Astrocyte (in vitro differentiated cells and primary cell): ENCODE data around the gene CDC6. TPM values are rescaled to one million over a fixed set of nuclear protein-coding genes. Genes with fewer than 3 reads are reported as not detected.

Experiments used
- DNase-seq: peaks from one replicate; pipeline ENCODE4 v3.0.0-alpha.2; 2010; ENCODE audit warnings: low read depth
- FAIRE-seq: peaks from 2 replicates; lab custom pipeline; 2011; peaks lifted over from hg19 to GRCh38; lab: Jason Lieb, UNC
- H2AFZ ChIP-seq: 2 replicates; pipeline ENCODE4 v1.6.0; 2012; ENCODE audit warnings: low read depth, low read length, inconsistent platforms
- H3K27ac ChIP-seq: 2 replicates; pipeline ENCODE4 v1.5.1; 2011; ENCODE audit warnings: low read depth, low read length, inconsistent platforms
- H3K27me3 ChIP-seq: 2 replicates; pipeline ENCODE4 v1.6.0; 2011; ENCODE audit warnings: low read length, inconsistent platforms; ENCODE audit not compliant: insufficient read depth
- H3K36me3 ChIP-seq: 2 replicates; pipeline ENCODE4 v1.5.1; 2011; ENCODE audit warnings: low read length, inconsistent platforms; ENCODE audit not compliant: insufficient read depth
- H3K4me1 ChIP-seq: 2 replicates; pipeline ENCODE4 v1.5.1; 2011; ENCODE audit warnings: low read length, inconsistent platforms; ENCODE audit not compliant: insufficient read depth
- H3K4me2 ChIP-seq: 2 replicates; pipeline ENCODE4 v1.6.0; 2012; ENCODE audit warnings: low read length, inconsistent platforms
- H3K4me3 ChIP-seq: 2 replicates; pipeline ENCODE4 v1.5.1; 2011; ENCODE audit warnings: low read depth, mild to moderate bottlenecking, low read length, inconsistent platforms; ENCODE audit not compliant: insufficient read depth
- H3K79me2 ChIP-seq: 2 replicates; pipeline ENCODE4 v1.6.0; 2012; ENCODE audit warnings: mild to moderate bottlenecking, low read length, inconsistent platforms; ENCODE audit not compliant: insufficient read depth
- H3K9ac ChIP-seq: 2 replicates; pipeline ENCODE4 v1.6.0; 2012; ENCODE audit warnings: mild to moderate bottlenecking, low read length, inconsistent platforms
- H3K9me3 ChIP-seq: 2 replicates; pipeline ENCODE4 v1.5.1; 2012; ENCODE audit warnings: low read depth, mild to moderate bottlenecking, low read length, inconsistent platforms; ENCODE audit not compliant: insufficient read depth
- H4K20me1 ChIP-seq: 2 replicates; pipeline ENCODE4 v1.6.0; 2012; ENCODE audit warnings: low read length, inconsistent platforms; ENCODE audit not compliant: insufficient read depth
- H3K27ac Mint-ChIP-seq: one replicate; pipeline ENCODE4 v1.8.0; 2021; ENCODE audit warnings: mild to moderate bottlenecking, mixed read lengths; ENCODE audit not compliant: unreplicated experiment
- H3K27me3 Mint-ChIP-seq: one replicate; pipeline ENCODE4 v1.8.0; 2021; ENCODE audit warnings: low read depth, mixed read lengths; ENCODE audit not compliant: unreplicated experiment
- H3K36me3 Mint-ChIP-seq: one replicate; pipeline ENCODE4 v1.8.0; 2021; ENCODE audit warnings: low read depth, mixed read lengths; ENCODE audit not compliant: unreplicated experiment
- H3K4me1 Mint-ChIP-seq: one replicate; pipeline ENCODE4 v1.8.0; 2021; ENCODE audit warnings: low read depth, mixed read lengths; ENCODE audit not compliant: unreplicated experiment
- H3K4me3 Mint-ChIP-seq: one replicate; pipeline ENCODE4 v1.8.0; 2021; ENCODE audit warnings: mild to moderate bottlenecking, moderate library complexity, mixed read lengths; ENCODE audit not compliant: unreplicated experiment
- H3K9me3 Mint-ChIP-seq: one replicate; pipeline ENCODE4 v1.8.0; 2021; ENCODE audit warnings: mild to moderate bottlenecking, mixed read lengths; ENCODE audit not compliant: unreplicated experiment
- CTCF ChIP-seq: IDR thresholded peaks from 2 replicates; pipeline ENCODE4 v1.5.1; 2011; ENCODE audit warnings: low read depth, mild to moderate bottlenecking, inconsistent platforms, low read length, moderate library complexity; ENCODE audit not compliant: insufficient read depth
- EZH2 ChIP-seq: IDR thresholded peaks from 2 replicates; pipeline ENCODE4 v1.6.1; 2012; ENCODE audit warnings: mild to moderate bottlenecking, low read length, inconsistent platforms; ENCODE audit not compliant: insufficient read depth
- total RNA-seq: library from RNA; stranded (reverse); gene quantifications from 2 replicates; pipeline ENCODE4 v1.2.1, GENCODE V29; 2021

CDC6 gene
- total RNA-seq, 1 donor from 2014 or later, result 14.4 TPM

DNA sequence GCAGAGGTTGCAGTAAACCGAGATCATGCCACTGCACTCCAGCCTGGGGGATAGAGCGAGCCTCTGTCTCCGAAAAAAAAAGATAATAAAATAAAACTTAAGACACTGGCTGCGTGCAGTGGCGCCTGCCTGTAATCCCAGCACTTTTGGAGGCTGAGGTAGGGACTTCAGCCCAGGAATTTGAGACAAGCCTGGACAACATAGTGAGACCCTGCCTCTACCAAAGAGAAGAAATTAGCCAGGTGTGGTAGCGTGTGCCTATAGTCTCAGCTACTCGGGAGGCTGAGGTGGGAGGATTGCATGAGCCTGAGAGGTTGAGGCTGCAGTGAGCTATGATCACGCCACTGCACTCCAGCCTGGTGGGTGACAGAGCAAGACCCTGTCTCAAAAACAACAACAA, 47.9 kb downstream of the CDC6 start:
- DNase-seq, result no peak
- Histone ChIP-seq H3K27me3 (no peaks in the 10 kb centered on the region), H3K27ac (no peak overlapping the region), H3K4me1 (peaks cover 25% of the 10 kb centered on the region), H2AFZ (no peak overlapping the region), H3K9ac (no peak overlapping the region), H3K36me3 (peaks cover 4% of the 10 kb centered on the region), H3K4me2 (no peak overlapping the region), H3K79me2 (peaks cover 53% of the 10 kb centered on the region), H3K4me3 (no peak overlapping the region), H3K9me3 (no peaks in the 10 kb centered on the region), H4K20me1 (peaks cover 62% of the 10 kb centered on the region)
- no peak for FAIRE-seq
- Mint-ChIP-seq H3K4me3 (no peak overlapping the region), H3K27me3 (no peaks in the 10 kb centered on the region), H3K4me1 (peaks cover 6% of the 10 kb centered on the region), H3K9me3 (no peaks in the 10 kb centered on the region), H3K27ac (no peak overlapping the region), H3K36me3 (peaks cover 9% of the 10 kb centered on the region)
- TF ChIP-seq EZH2 (no peak), CTCF (no peak)

DNA sequence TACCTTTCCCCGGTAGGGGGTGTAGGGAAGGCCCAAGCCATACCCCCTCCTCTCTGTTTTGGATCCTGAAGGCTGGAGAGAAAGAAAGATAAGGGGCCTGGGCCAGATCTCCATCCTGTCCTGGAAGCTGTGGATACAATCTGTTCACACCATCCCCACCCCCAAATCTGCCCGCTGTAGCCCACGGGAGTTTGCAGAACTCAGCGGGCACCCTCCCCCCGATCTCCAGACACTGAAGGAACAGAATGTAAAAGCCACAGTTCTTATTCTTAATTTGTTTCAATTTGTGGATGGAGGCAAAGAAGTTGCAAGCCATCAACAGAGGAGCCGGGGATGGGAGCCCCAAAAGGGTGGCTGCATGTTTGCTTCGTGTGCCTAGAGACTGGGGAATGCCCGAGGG, 49.7 kb downstream of the CDC6 start:
- Mint-ChIP-seq H3K36me3 (peaks cover 9% of the 10 kb centered on the region), H3K9me3 (no peaks in the 10 kb centered on the region), H3K27me3 (no peaks in the 10 kb centered on the region), H3K4me1 (peaks cover 6% of the 10 kb centered on the region), H3K27ac (no peak overlapping the region), H3K4me3 (no peak overlapping the region)
- H3K4me2 ChIP-seq, result no peak overlapping the region
- TF ChIP-seq CTCF (no peak), EZH2 (no peak)
- peaks cover 20% of the 10 kb centered on the region for H3K4me1 ChIP-seq
- peaks cover 44% of the 10 kb centered on the region for H3K79me2 ChIP-seq
- peaks cover 4% of the 10 kb centered on the region for H3K36me3 ChIP-seq
- no peak for DNase-seq
- H4K20me1 ChIP-seq, result peaks cover 52% of the 10 kb centered on the region
- no peaks in the 10 kb centered on the region for H3K27me3 ChIP-seq
- no peaks in the 10 kb centered on the region for H3K9me3 ChIP-seq
- H3K9ac ChIP-seq, result no peak overlapping the region
- no peak for FAIRE-seq
- H2AFZ ChIP-seq, result no peak overlapping the region
- no peak overlapping the region for H3K4me3 ChIP-seq
- no peak overlapping the region for H3K27ac ChIP-seq

- H3K27ac Mint-ChIP-seq, result no peak overlapping the region
- H3K4me3 Mint-ChIP-seq, result no peak overlapping the region
- H3K36me3 ChIP-seq, result peaks cover 4% of the 10 kb centered on the region
- H3K9me3 Mint-ChIP-seq, result no peaks in the 10 kb centered on the region
- DNase-seq (no peak), FAIRE-seq (no peak)
- H3K9ac ChIP-seq, result no peak overlapping the region
- peaks cover 7% of the 10 kb centered on the region for H3K36me3 Mint-ChIP-seq
- no peaks in the 10 kb centered on the region for H3K27me3 Mint-ChIP-seq
- H3K9me3 ChIP-seq, result no peaks in the 10 kb centered on the region
- H3K4me3 ChIP-seq, result no peak overlapping the region
- H3K27me3 ChIP-seq, result no peaks in the 10 kb centered on the region
- TF ChIP-seq EZH2 (no peak), CTCF (no peak)
- H3K4me1 ChIP-seq, result peaks cover 23% of the 10 kb centered on the region
- H4K20me1 ChIP-seq, result peaks cover 52% of the 10 kb centered on the region
- peaks cover 6% of the 10 kb centered on the region for H3K4me1 Mint-ChIP-seq
- no peak overlapping the region for H2AFZ ChIP-seq
- H3K27ac ChIP-seq, result no peak overlapping the region
- H3K4me2 ChIP-seq, result no peak overlapping the region
- H3K79me2 ChIP-seq, result peaks cover 50% of the 10 kb centered on the region
Measured at GRCh38 chr17:40338058-40338457, 50.4 kb downstream of the CDC6 start.
